Suprapubic skin (tissue), 4 donors: ENCODE data around the gene SLCO2A1. TPM values are rescaled to one million over a fixed set of nuclear protein-coding genes. Genes with fewer than 3 reads are reported as not detected.
A peak's percentile ranks its signal among the peaks of the same experiment; 100 is the strongest.

Experiments used
- DNase-seq, 2 donors: peaks; one replicate each; pipeline ENCODE4 v3.0.0-alpha.2; 2019; ENCODE audit warnings: low spot score in 2 of 2
- H3K27ac ChIP-seq: fragments of 200-600 bp; sonication (generic); one replicate; pipeline ENCODE4 v1.5.1; 2019
- H3K27me3 ChIP-seq: fragments of 200-600 bp; sonication (generic); one replicate; pipeline ENCODE4 v1.5.1; 2019
- H3K36me3 ChIP-seq: fragments of 200-600 bp; sonication (generic); one replicate; pipeline ENCODE4 v1.5.1; 2019
- H3K4me1 ChIP-seq: fragments of 200-600 bp; sonication (generic); one replicate; pipeline ENCODE4 v1.5.1; 2019
- H3K4me3 ChIP-seq: fragments of 200-600 bp; sonication (generic); one replicate; pipeline ENCODE4 v1.5.1; 2019; ENCODE audit warnings: mild to moderate bottlenecking
- H3K9me3 ChIP-seq: fragments of 200-600 bp; sonication (generic); one replicate; pipeline ENCODE4 v1.5.1; 2019
- EP300 ChIP-seq: sonication (generic); formaldehyde crosslinking; IDR thresholded peaks from one replicate; pipeline ENCODE4 v1.6.1; 2017; ENCODE audit warnings: antibody characterized with exemption
- POLR2A ChIP-seq, 2 donors: fragments of 450-650 bp; IDR thresholded peaks; one replicate each; pipeline ENCODE4 v1.6.1; 2017; ENCODE audit warnings: antibody characterized with exemption in 2 of 2, mild to moderate bottlenecking in 2 of 2, moderate library complexity in 2 of 2
- POLR2AphosphoS5 ChIP-seq, 3 donors: sonication (generic); formaldehyde crosslinking; IDR thresholded peaks; one replicate each; pipeline ENCODE4 v1.6.1; 2017; ENCODE audit warnings: antibody characterized with exemption in 3 of 3
- WGBS: methylation state at CpG from one replicate; pipeline ENCODE4 v1.1.5; 2018; 5-methylcytosine and 5-hydroxymethylcytosine counted together
- total RNA-seq, 4 donors: library from RNA; depleted of rRNA; stranded (reverse); fragments of >200 nt; gene quantifications; one replicate each; pipeline ENCODE4 v1.1.0, GENCODE V29; 2016
- TF ChIP-seq, protein P1 (sequence below), 2 donors: fragments of 200-600 bp in 1 of 2; fragments of 450-650 bp in 1 of 2; sonication (generic) in 1 of 2; IDR thresholded peaks; one replicate each; pipeline ENCODE4 v1.5.1; 2016 to 2019; ENCODE audit warnings: antibody characterized with exemption in 2 of 2, mild to moderate bottlenecking in 1 of 2, moderate library complexity in 1 of 2

Gene SLCO2A1
- total RNA-seq, 4 donors from 2014 or later = 25.0 to 38.7 (median 29.4) TPM

DNA sequence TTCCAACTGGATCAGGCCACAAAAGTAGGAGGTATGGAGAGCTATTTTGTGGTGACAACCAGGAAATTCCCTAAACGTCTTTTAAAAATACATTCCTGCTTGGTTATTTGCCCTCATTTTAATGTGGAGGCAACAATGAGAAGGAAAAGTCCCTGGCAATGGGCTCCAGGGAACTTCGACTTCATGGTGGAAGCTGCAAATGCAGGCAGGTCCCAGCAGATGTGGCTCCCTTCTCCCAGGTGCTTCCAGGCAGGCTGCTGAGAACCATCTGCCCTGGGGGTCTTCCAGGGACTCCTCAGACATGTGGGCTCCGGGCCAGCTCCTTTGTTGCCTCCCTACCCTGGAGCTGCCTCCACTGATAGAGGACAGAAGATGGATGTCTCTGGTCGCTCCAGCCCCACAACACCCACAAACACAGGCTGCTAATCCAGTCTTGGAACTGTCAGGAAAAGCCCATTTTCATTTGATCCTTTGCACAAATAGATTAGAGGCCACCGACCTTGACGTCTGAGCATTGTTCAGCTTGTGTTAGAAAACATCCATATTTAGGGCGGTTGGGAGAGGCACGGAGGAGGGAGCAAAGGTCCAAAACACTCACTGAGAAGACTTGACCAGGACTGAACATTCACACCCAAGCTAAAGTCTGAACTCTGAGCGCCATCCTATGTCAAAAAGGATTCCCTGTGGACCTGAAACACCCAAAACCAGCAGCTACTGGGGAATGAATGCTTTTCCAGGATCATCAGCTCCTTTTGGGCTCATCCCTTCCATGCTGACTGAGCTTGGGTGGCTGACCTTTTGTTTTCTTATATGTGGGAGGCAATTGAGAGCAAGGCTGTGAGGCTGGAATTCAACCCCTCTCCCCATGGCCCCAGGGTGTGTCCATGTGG is 30.2 kb upstream of the SLCO2A1 start:
- TF ChIP-seq, protein P1, sequence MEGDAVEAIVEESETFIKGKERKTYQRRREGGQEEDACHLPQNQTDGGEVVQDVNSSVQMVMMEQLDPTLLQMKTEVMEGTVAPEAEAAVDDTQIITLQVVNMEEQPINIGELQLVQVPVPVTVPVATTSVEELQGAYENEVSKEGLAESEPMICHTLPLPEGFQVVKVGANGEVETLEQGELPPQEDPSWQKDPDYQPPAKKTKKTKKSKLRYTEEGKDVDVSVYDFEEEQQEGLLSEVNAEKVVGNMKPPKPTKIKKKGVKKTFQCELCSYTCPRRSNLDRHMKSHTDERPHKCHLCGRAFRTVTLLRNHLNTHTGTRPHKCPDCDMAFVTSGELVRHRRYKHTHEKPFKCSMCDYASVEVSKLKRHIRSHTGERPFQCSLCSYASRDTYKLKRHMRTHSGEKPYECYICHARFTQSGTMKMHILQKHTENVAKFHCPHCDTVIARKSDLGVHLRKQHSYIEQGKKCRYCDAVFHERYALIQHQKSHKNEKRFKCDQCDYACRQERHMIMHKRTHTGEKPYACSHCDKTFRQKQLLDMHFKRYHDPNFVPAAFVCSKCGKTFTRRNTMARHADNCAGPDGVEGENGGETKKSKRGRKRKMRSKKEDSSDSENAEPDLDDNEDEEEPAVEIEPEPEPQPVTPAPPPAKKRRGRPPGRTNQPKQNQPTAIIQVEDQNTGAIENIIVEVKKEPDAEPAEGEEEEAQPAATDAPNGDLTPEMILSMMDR (IDR thresholded peaks at IDR 0.05) = no peak
- Histone ChIP-seq H3K9me3 (no peaks in the 10 kb centered on the region), H3K36me3 (no peaks in the 10 kb centered on the region), H3K4me1 (peaks cover 20% of the 10 kb centered on the region), H3K27ac (no peak overlapping the region), H3K4me3 (no peak overlapping the region), H3K27me3 (no peaks in the 10 kb centered on the region)
- peak; percentile 49 to 67 for DNase-seq
- WGBS = 39% methylated on average over 5 of the region's 9 CpGs

DNA sequence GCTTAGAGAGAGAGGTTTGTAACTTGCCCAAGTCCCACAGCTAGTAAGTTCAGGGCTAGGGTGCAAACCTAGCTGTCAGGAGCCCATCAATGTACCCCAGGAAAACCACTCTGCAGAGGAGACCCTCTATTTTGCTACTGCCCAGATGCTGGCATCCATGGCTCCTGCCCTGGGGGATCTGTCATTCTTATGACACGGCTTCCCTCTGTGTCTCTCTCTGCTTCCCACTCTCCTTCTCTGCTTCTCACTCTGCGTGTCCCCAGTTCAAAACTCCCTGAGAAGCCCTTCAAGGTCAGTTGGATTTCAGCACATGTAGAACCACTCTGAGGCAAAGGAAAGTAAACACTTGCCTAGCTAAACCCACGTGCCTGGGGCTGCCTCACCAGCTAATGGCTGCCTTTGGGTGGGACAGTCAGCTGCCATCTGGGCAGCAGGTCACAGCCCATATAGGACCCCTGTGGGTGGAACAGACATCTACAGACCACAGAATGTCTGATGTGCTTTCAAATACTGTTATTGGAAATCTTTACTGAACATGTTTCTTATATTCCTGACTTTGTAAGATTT is 29.4 kb upstream of the SLCO2A1 start:
- H3K9me3 ChIP-seq = no peaks in the 10 kb centered on the region
- no peaks in the 10 kb centered on the region for H3K27me3 ChIP-seq
- DNase-seq = peak; percentile 11 to 60
- TF ChIP-seq POLR2A (IDR thresholded peaks at IDR 0.05) = no peak
- no peak for TF ChIP-seq POLR2AphosphoS5 (IDR thresholded peaks at IDR 0.05)
- TF ChIP-seq EP300 = no peak
- TF ChIP-seq, protein P1 (IDR thresholded peaks at IDR 0.05) = no peak
- 61% methylated on average over 3 of the region's 3 CpGs for WGBS
- H3K36me3 ChIP-seq = no peaks in the 10 kb centered on the region
- H3K27ac ChIP-seq = no peak overlapping the region
- no peak overlapping the region for H3K4me3 ChIP-seq
- peaks cover 20% of the 10 kb centered on the region for H3K4me1 ChIP-seq

DNA sequence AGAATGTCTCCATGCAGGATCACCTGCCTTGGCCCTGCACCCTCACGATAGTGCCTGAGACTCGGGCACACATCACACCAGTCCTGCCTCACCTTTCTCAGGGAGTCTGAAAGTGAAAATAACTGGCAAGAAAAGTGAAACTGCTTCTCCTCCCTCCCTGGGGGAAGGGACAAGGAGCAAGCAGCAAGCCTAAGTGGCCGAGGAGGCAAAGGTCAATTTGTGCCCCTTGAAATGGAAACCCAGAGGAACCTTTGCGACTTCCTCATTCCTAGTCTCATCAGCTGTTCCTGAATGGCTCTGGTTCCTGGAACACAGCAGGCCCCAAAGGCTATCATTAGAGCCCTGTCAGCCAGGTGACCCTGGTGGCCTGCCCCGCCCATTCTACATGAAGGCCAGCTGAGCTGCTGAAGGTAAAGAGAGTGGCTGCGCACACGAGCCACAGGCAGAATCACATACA is 28.0 kb upstream of the SLCO2A1 start:
- Histone ChIP-seq H3K27me3 (no peaks in the 10 kb centered on the region), H3K4me1 (peaks cover 20% of the 10 kb centered on the region), H3K9me3 (no peaks in the 10 kb centered on the region), H3K27ac (no peak overlapping the region), H3K4me3 (no peak overlapping the region), H3K36me3 (no peaks in the 10 kb centered on the region)
- peak; percentile 24 to 32 for DNase-seq
- TF ChIP-seq, protein P1 (IDR thresholded peaks at IDR 0.05) = no peak
- TF ChIP-seq EP300 = no peak
- TF ChIP-seq POLR2A (IDR thresholded peaks at IDR 0.05) = no peak
- TF ChIP-seq POLR2AphosphoS5 (IDR thresholded peaks at IDR 0.05) = no peak
- WGBS = 70% methylated on average over 6 of the region's 7 CpGs

DNA sequence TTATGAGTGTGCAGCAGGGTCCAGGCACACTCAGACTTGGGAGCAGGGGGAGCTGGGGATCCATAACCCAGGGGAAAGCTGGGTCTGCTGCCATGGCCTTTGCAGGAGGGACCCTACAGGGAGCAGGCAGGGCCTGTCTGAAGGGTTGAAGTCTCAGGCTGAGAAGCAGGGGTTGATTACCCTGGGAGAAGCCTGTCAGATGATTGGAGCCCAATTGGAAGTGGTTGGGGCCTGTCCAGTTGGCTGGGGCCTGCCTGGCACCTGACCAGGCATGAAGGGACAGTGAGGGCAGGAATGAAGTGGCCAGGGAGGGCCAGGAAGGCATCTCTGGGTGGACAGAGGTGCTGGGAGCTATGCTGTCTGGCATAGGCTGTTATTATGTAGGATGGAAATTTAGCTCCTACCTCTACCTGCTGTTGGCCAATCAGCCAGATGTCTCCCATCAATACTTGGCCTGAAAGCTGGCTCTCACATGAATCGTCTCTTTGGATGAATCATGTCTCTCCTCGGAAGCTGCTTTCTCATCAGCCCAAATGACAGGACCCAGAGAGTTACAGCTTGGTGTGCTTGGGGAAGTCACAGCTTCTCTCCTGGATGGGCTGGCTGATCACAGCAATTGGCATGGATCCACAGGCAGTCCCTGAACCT is 27.4 kb upstream of the SLCO2A1 start:
- peak; percentile 31 to 47 for DNase-seq
- no peaks in the 10 kb centered on the region for H3K9me3 ChIP-seq
- H3K36me3 ChIP-seq = no peaks in the 10 kb centered on the region
- no peaks in the 10 kb centered on the region for H3K27me3 ChIP-seq
- H3K4me3 ChIP-seq = no peak overlapping the region
- 31% methylated on average over 2 of the region's 2 CpGs for WGBS
- no peak overlapping the region for H3K27ac ChIP-seq
- no peak for TF ChIP-seq EP300
- TF ChIP-seq, protein P1 (IDR thresholded peaks at IDR 0.05) = no peak
- peaks cover 20% of the 10 kb centered on the region for H3K4me1 ChIP-seq

DNA sequence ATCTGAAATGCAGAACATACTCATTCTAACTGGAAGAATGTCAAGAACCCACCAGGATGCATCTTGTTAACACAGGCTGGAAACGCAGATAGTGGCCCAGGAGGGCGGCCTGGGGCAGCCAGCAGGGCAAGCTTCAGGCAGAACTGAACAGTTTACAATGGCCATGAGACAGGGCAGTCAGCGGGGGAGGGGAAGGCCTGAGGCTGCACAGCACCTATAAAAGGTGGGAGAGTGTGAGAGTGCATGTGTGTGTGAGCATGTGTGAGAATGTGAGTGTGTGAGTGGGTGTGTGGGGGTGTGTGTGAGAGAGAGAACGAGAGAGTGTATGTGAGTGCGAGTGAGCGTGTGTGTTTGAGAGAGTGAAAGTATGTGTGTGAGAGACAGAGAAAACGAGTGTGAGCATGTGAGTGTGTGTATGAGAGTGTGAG is 26.8 kb upstream of the SLCO2A1 start:
- H3K4me3 ChIP-seq = no peak overlapping the region
- DNase-seq = peak; percentile 28 to 40
- TF ChIP-seq POLR2A (IDR thresholded peaks at IDR 0.05) = no peak
- TF ChIP-seq EP300 = no peak
- TF ChIP-seq, protein P1 (IDR thresholded peaks at IDR 0.05) = no peak
- no peak for TF ChIP-seq POLR2AphosphoS5 (IDR thresholded peaks at IDR 0.05)
- no peaks in the 10 kb centered on the region for H3K9me3 ChIP-seq
- WGBS = 89% methylated on average over 7 of the region's 7 CpGs
- peaks cover 20% of the 10 kb centered on the region for H3K4me1 ChIP-seq
- no peaks in the 10 kb centered on the region for H3K27me3 ChIP-seq
- H3K27ac ChIP-seq = no peak overlapping the region
- no peaks in the 10 kb centered on the region for H3K36me3 ChIP-seq
